ENCODE measurements around the gene LEKR1. TPM values are rescaled to one million over a fixed set of nuclear protein-coding genes. Genes with fewer than 3 reads are reported as not detected.

LEKR1 gene
- total RNA-seq, 1 donor from 2014 or later = not detected

- intact Hi-C loops (cut with DNase I) = loop anchor here (2.0 to 10.0 kb wide), 6 partner anchors 173 to 1205 kb away; partner anchors contain the start of genes GMPS, SSR3 and TIPARP
Measured at GRCh38 chr3:157079676-157080369, 253.7 kb downstream of the LEKR1 start.

GRCh38 chr3:157081626-157082210 is 255.6 kb downstream of the LEKR1 start:
- peak; percentile 80 to 96 for DNase-seq (ENCODE audit: low spot score in 2 of 2)
- Histone ChIP-seq H3K9me3 (no peaks in the 10 kb centered on the region), H3K4me1 (peaks cover 7 to 9% of the 10 kb centered on the region in 2 donors), H3K4me3 (no peak overlapping the region), H3K36me3 (no peaks in the 10 kb centered on the region), H3K27me3 (no peaks in the 10 kb centered on the region), H3K27ac (peak overlapping the region; percentile 5 to 25)
- intact Hi-C loops (cut with DNase I) = loop anchor here (1.0 to 10.0 kb wide), 7 partner anchors 56 to 1207 kb away; partner anchors contain the start of genes GMPS, SSR3 and TIPARP
- peak; percentile 94 to 97 (median 96) for TF ChIP-seq CTCF (IDR thresholded peaks at IDR 0.05)

More at GRCh38 chr3:157079676-157080369, 253.7 kb downstream of the LEKR1 start:
- no peak for TF ChIP-seq CTCF (IDR thresholded peaks at IDR 0.05)
- H3K4me3 ChIP-seq = no peak overlapping the region
- no peaks in the 10 kb centered on the region for H3K27me3 ChIP-seq
- H3K27ac ChIP-seq = no peak overlapping the region
- H3K36me3 ChIP-seq = no peaks in the 10 kb centered on the region
- H3K9me3 ChIP-seq = no peaks in the 10 kb centered on the region
- no peak for DNase-seq (ENCODE audit: low spot score in 2 of 2)
- H3K4me1 ChIP-seq = peaks cover 3 to 11% of the 10 kb centered on the region in 2 donors

- Histone ChIP-seq H3K27me3 (no peaks in the 10 kb centered on the region), H3K36me3 (no peaks in the 10 kb centered on the region), H3K27ac (no peak overlapping the region), H3K4me1 (peaks cover under 1 to 17% of the 10 kb centered on the region in 2 donors), H3K4me3 (no peak overlapping the region), H3K9me3 (no peaks in the 10 kb centered on the region)
- TF ChIP-seq CTCF (IDR thresholded peaks at IDR 0.05) = no peak
- intact Hi-C loops (cut with DNase I) = loop anchor here (5.0 to 10.0 kb wide), 4 partner anchors 175 to 1208 kb away; partner anchors contain the start of gene GMPS
- peak in 1 of 2 donors; percentile 58 for DNase-seq (ENCODE audit: low spot score in 2 of 2)
Measured at GRCh38 chr3:157082305-157082982, 256.3 kb downstream of the LEKR1 start.

- no peaks in the 10 kb centered on the region for H3K9me3 ChIP-seq
- H3K4me3 ChIP-seq = no peak overlapping the region
- no peak for DNase-seq (ENCODE audit: low spot score in 2 of 2)
- H3K36me3 ChIP-seq = no peaks in the 10 kb centered on the region
- peaks cover 10 to 25% of the 10 kb centered on the region in 2 donors for H3K4me1 ChIP-seq
- TF ChIP-seq CTCF (IDR thresholded peaks at IDR 0.05) = no peak
- intact Hi-C loops (cut with DNase I) = loop anchor here (5.0 to 10.0 kb wide), 4 partner anchors 177 to 1209 kb away; partner anchors contain the start of gene GMPS
- H3K27ac ChIP-seq = no peak overlapping the region
- no peaks in the 10 kb centered on the region for H3K27me3 ChIP-seq
Measured at GRCh38 chr3:157083824-157084223, 257.7 kb downstream of the LEKR1 start.

- peak in 1 of 2 donors; percentile 75 for DNase-seq (ENCODE audit: low spot score in 2 of 2)
- peak overlapping the region in 1 of 2 donors; percentile 17 for H3K4me3 ChIP-seq
- no peaks in the 10 kb centered on the region for H3K27me3 ChIP-seq
- no peaks in the 10 kb centered on the region for H3K36me3 ChIP-seq
- peaks cover 10 to 28% of the 10 kb centered on the region in 2 donors for H3K4me1 ChIP-seq
- intact Hi-C loops (cut with DNase I) = loop anchor here (1.0 to 10.0 kb wide), 6 partner anchors 412 to 1234 kb away; partner anchors contain the start of genes GMPS, SLC33A1 and TIPARP
- peak overlapping the region; percentile 97 for H3K27ac ChIP-seq
- H3K9me3 ChIP-seq = no peaks in the 10 kb centered on the region
- no peak for TF ChIP-seq CTCF (IDR thresholded peaks at IDR 0.05)
Measured at GRCh38 chr3:157086060-157086750, 260.1 kb downstream of the LEKR1 start.
